A549 (cell line): ENCODE measurements around the gene RAP1GAP2. TPM values are rescaled to one million over a fixed set of nuclear protein-coding genes. Genes with fewer than 3 reads are reported as not detected.
A peak's percentile ranks its signal among the peaks of the same experiment; 100 is the strongest.

Source experiments
- ATAC-seq, 2 experiments: fragments of 200-7000 bp in 1 of 2; fragments of >200 bp in 1 of 2; cut with Nextera tagmentation in 1 of 2; cut with Tn5 transposase in 1 of 2; 3 replicates each; pipeline versions ENCODE4 v1.8.0 to v1.9.1; 2018 to 2020; ENCODE audit warnings: mild to moderate bottlenecking in 1 of 2, moderate library complexity in 1 of 2
- CTCF ChIA-PET: fragments of 300-600 bp; sonication (Branson Sonifier 250); formaldehyde crosslinking; extraction: SDS; loops from one replicate; lab custom pipeline; 2021; ENCODE audit warnings: antibody characterized with exemption, inconsistent platforms; lab: Yijun Ruan, JAX
- POLR2A ChIA-PET: fragments of 350-600 bp; formaldehyde crosslinking; extraction: SDS; loops from one replicate; lab custom pipeline; 2021; ENCODE audit warnings: antibody characterized with exemption, inconsistent platforms; lab: Yijun Ruan, JAX
- DNase-seq, 2 experiments: peaks; one replicate each; pipeline versions ENCODE4 v3.0.0 to v3.0.0-alpha.2; 2011 to 2016; ENCODE audit warnings: low read depth in 1 of 2, low spot score in 1 of 2
- FAIRE-seq: peaks from 2 replicates; lab custom pipeline; 2011; peaks lifted over from hg19 to GRCh38; lab: Jason Lieb, UNC
- H3K27ac ChIP-seq, 2 experiments: fragments of >200 bp; sonication (Bioruptor Twin); formaldehyde crosslinking; 3 replicates each; pipeline ENCODE4 v1.5.1; 2016 to 2017
- H3K4me1 ChIP-seq: fragments of >200 bp; sonication (Bioruptor Twin); formaldehyde crosslinking; 3 replicates; pipeline ENCODE4 v1.6.1; 2016
- H3K4me2 ChIP-seq: fragments of >200 bp; sonication (Bioruptor Twin); formaldehyde crosslinking; 3 replicates; pipeline ENCODE4 v1.6.1; 2016
- H3K4me3 ChIP-seq: fragments of >200 bp; sonication (Bioruptor Twin); formaldehyde crosslinking; 3 replicates; pipeline ENCODE4 v1.5.1; 2016
- H3K9me3 ChIP-seq: fragments of >200 bp; sonication (Bioruptor Twin); formaldehyde crosslinking; 3 replicates; pipeline ENCODE4 v1.6.1; 2016
- BHLHE40 ChIP-seq: IDR thresholded peaks from 2 replicates; pipeline ENCODE4 v1.6.1; 2012; ENCODE audit warnings: low read depth, low read length, inconsistent platforms
- CBX8 ChIP-seq: fragments of 200-600 bp; sonication (generic); IDR thresholded peaks from 2 replicates; pipeline ENCODE4 v1.6.1; 2016
- CHD4 ChIP-seq: fragments of 200-600 bp; sonication (generic); IDR thresholded peaks from 2 replicates; pipeline ENCODE4 v1.6.1; 2016; ENCODE audit warnings: antibody characterized with exemption, mild to moderate bottlenecking, borderline replicate concordance
- EHF ChIP-seq: fragments of 250-450 bp; sonication (Bioruptor Pico); IDR thresholded peaks from 2 replicates; pipeline ENCODE4 v1.5.0; 2020; ENCODE audit warnings: mild to moderate bottlenecking
- ESRRA ChIP-seq: fragments of 150-350 bp; IDR thresholded peaks from 2 replicates; pipeline ENCODE4 v1.6.1; 2014; ENCODE audit warnings: mild to moderate bottlenecking, low read length, borderline replicate concordance
- FOSB ChIP-seq: fragments of 250-450 bp; sonication (Bioruptor Pico); IDR thresholded peaks from 2 replicates; pipeline ENCODE4 v1.5.0; 2020; ENCODE audit warnings: mild to moderate bottlenecking, moderate library complexity
- FOXS1 ChIP-seq: fragments of 250-450 bp; sonication (Bioruptor Pico); IDR thresholded peaks from 2 replicates; pipeline ENCODE4 v1.5.0; 2020; ENCODE audit warnings: mild to moderate bottlenecking, moderate library complexity
- HEYL ChIP-seq: fragments of 250-450 bp; sonication (Bioruptor Pico); IDR thresholded peaks from 2 replicates; pipeline ENCODE4 v1.8.0; 2021; ENCODE audit warnings: mild to moderate bottlenecking, moderate library complexity
- HOXB5 ChIP-seq: fragments of 250-450 bp; sonication (Bioruptor Pico); IDR thresholded peaks from 2 replicates; pipeline ENCODE4 v1.5.0; 2020; ENCODE audit warnings: mild to moderate bottlenecking, moderate library complexity
- JUN ChIP-seq, 2 experiments: fragments of >200 bp; sonication (Bioruptor Twin); formaldehyde crosslinking; IDR thresholded peaks; 2 replicates in 1 of 2; 3 replicates in 1 of 2; pipeline ENCODE4 v1.6.1; 2016 to 2017
- JUNB ChIP-seq: fragments of >200 bp; sonication (Bioruptor Twin); formaldehyde crosslinking; IDR thresholded peaks from 2 replicates; pipeline ENCODE4 v1.6.1; 2016
- KDM1A ChIP-seq: fragments of 200-600 bp; sonication (generic); IDR thresholded peaks from 2 replicates; pipeline ENCODE4 v1.6.1; 2016; ENCODE audit warnings: low read depth, mild to moderate bottlenecking
- KDM5A ChIP-seq: fragments of 200-600 bp; sonication (generic); IDR thresholded peaks from 2 replicates; pipeline ENCODE4 v1.6.1; 2016; ENCODE audit warnings: antibody characterized with exemption, mild to moderate bottlenecking
- MAFK ChIP-seq: fragments of 450-650 bp; IDR thresholded peaks from 2 replicates; pipeline ENCODE4 v1.6.1; 2014; ENCODE audit not compliant: partially characterized antibody
- PHF8 ChIP-seq: fragments of 200-600 bp; sonication (generic); IDR thresholded peaks from 2 replicates; pipeline ENCODE4 v1.6.1; 2016; ENCODE audit warnings: low read depth, mild to moderate bottlenecking, antibody characterized with exemption, moderate library complexity, borderline replicate concordance
- RAD21 ChIP-seq, 2 experiments: fragments of >200 bp in 1 of 2; sonication (Bioruptor Twin) in 1 of 2; formaldehyde crosslinking in 1 of 2; IDR thresholded peaks in 1 of 2; conservative IDR thresholded peaks in 1 of 2; 2 replicates in 1 of 2; 3 replicates in 1 of 2; pipeline ENCODE4 v1.6.1; 2012 to 2018; ENCODE audit warnings: inconsistent platforms in 1 of 2
- RCOR1 ChIP-seq: fragments of 150-350 bp; IDR thresholded peaks from 2 replicates; pipeline ENCODE4 v1.6.1; 2014; ENCODE audit warnings: antibody characterized with exemption, low read length, low read depth
- RFX5 ChIP-seq: fragments of 450-650 bp; IDR thresholded peaks from 2 replicates; pipeline ENCODE4 v1.7.1; 2014; ENCODE audit warnings: antibody characterized with exemption, mild to moderate bottlenecking, moderate library complexity
- RNF2 ChIP-seq: fragments of 200-600 bp; sonication (generic); IDR thresholded peaks from 2 replicates; pipeline ENCODE4 v1.6.1; 2016; ENCODE audit warnings: low read depth, mild to moderate bottlenecking, antibody characterized with exemption, moderate library complexity, borderline replicate concordance
- SMC3 ChIP-seq: fragments of >200 bp; sonication (Bioruptor Twin); formaldehyde crosslinking; IDR thresholded peaks from 3 replicates; pipeline ENCODE4 v1.6.1; 2018; ENCODE audit warnings: inconsistent platforms
- SREBF2 ChIP-seq: fragments of 450-650 bp; IDR thresholded peaks from 2 replicates; pipeline ENCODE4 v1.6.1; 2014; ENCODE audit warnings: mild to moderate bottlenecking, moderate library complexity
- TFCP2L1 ChIP-seq: fragments of 250-450 bp; sonication (Bioruptor Pico); IDR thresholded peaks from 2 replicates; pipeline ENCODE4 v1.5.0; 2021; ENCODE audit warnings: mild to moderate bottlenecking
- TP53 ChIP-seq: fragments of 250-450 bp; sonication (Bioruptor Pico); IDR thresholded peaks from 2 replicates; pipeline ENCODE4 v1.5.0; 2021; ENCODE audit warnings: mild to moderate bottlenecking, moderate library complexity
- WGBS: methylation state at CpG from one replicate; pipeline ENCODE4 v1.1.6; 2017; ENCODE audit errors: missing lambda C conversion rate; 5-methylcytosine and 5-hydroxymethylcytosine counted together
- polyA plus RNA-seq, 4 experiments: library from polyadenylated mRNA; depleted of rRNA in 3 of 4; stranded (reverse); fragments of >200 nt; fragmentation: RNase III in 1 of 4; extraction: RNeasy Plus Mini Kit Qiagen cat#74134 plus additional on column Dnase treatment in 1 of 4; gene quantifications; 2 replicates in 3 of 4; 3 replicates in 1 of 4; pipeline ENCODE4 v1.2.3, GENCODE V29; 2011 to 2017
- TF ChIP-seq, protein P1 (sequence below): IDR thresholded peaks from 2 replicates; pipeline ENCODE4 v1.6.1; 2012
- TF ChIP-seq, protein P2 (sequence below): fragments of 250-450 bp; sonication (Bioruptor Pico); IDR thresholded peaks from 2 replicates; pipeline ENCODE4 v1.5.0; 2021; ENCODE audit warnings: mild to moderate bottlenecking, moderate library complexity, borderline replicate concordance
- TF ChIP-seq, protein P3 (sequence below): IDR thresholded peaks from 2 replicates; pipeline ENCODE4 v1.6.1; 2012; ENCODE audit warnings: low read depth, borderline replicate concordance
- TF ChIP-seq, protein P4 (sequence below): fragments of 150-350 bp; IDR thresholded peaks from 2 replicates; pipeline ENCODE4 v1.6.1; 2014; ENCODE audit warnings: low read depth, mild to moderate bottlenecking, low read length

The RAP1GAP2 gene
- polyA plus RNA-seq, 2 of the 4 experiments (the other 2 are of a cell fraction) = 8.3 to 20.8 TPM

DNA sequence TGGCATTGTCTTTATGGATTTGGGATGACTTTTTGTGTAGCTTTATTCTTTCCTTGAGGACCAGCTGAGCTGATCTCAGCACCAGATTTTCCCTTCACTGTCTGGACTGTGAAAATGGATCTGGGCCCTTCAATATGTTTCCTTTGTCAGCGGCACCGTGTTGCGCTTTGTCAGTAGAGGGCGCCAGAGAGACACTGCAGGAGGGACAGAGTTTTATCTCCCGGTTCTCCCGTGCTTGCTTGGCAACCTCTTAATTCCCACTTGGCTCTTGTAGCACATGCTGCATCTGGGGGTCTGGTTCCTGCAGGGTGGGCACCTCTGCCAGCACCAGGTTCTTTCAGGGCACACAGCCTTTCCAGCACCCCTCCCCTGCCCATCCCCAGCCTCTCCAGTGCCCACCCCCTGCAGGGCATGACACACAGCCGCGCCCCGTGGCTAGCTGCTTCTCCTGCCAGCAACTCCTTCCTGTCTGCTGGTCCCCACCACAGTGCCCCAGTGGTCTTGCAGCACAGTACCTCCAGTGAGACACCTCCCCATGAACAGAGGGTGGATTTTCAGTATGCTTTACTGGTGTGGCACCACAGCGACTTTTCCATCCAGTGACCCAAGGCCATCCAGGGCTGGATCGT, 247.6 kb downstream of the RAP1GAP2 start:
- Histone ChIP-seq H3K27ac (no peak overlapping the region), H3K4me1 (peaks cover 5% of the 10 kb centered on the region; the same call in 1 of the 3 replicates), H3K9me3 (peaks cover 22% of the 10 kb centered on the region), H3K4me3 (no peak overlapping the region), H3K4me2 (no peak overlapping the region)
- WGBS = 53% methylated on average over 11 of the region's 11 CpGs
- FAIRE-seq = no peak
- TF ChIP-seq, protein P1, sequence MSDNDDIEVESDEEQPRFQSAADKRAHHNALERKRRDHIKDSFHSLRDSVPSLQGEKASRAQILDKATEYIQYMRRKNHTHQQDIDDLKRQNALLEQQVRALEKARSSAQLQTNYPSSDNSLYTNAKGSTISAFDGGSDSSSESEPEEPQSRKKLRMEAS = no peak
- peak in 1 of 2 experiments; percentile 49; a peak in 2 of 5 replicates for TF ChIP-seq RAD21 (conservative IDR thresholded peaks at IDR 0.05 in 1 of 2, IDR thresholded peaks at IDR 0.05 in 1 of 2)
- no peak for ATAC-seq
- DNase-seq = peak in 1 of 2 experiments; percentile 50
- ChIA-PET POLR2A (no interaction called here), CTCF (interaction anchor here (0.6 to 1.3 kb wide), 6 partner anchors 17 to 843 kb away, joined by 3 to 5 read pairs (median 4); no protein-coding TSS in a partner anchor)

DNA sequence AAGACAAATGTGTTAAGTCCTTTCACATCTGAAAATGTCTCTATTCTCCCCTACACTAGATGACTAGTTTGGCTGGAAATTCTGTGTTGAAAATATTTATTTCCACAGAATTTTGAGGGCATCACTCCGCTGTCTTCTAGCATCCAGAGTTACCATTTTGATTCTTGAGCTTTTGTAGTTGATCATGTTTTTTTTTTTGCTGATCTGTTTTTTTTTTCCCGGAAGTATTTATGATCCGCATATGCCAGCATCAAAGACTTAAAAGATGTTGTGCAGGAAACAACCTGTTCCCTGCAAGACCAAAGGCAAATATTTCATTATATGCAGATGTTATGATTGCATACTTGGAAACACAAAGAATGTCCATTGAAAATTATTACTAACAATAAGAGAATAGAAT, 250.5 kb downstream of the RAP1GAP2 start:
- ChIA-PET POLR2A (no interaction called here), CTCF (interaction anchor here (1.8 to 4.1 kb wide), 3 partner anchors 198 to 601 kb away, joined by 8 to 100 read pairs (median 27); partner anchors contain the start of genes CTNS and SHPK)
- ATAC-seq (no peak), FAIRE-seq (no peak), DNase-seq (no peak)
- H3K4me2 ChIP-seq = no peak overlapping the region
- H3K4me1 ChIP-seq = peaks cover 8% of the 10 kb centered on the region; the same call in 1 of the 3 replicates
- 71% methylated on average over 3 of the region's 3 CpGs for WGBS
- H3K9me3 ChIP-seq = peaks cover 22% of the 10 kb centered on the region
- TF ChIP-seq TFCP2L1 (CRISPR knock-in tag) = no peak
- TF ChIP-seq MAFK = peak; percentile 69
- no peak overlapping the region for H3K4me3 ChIP-seq
- H3K27ac ChIP-seq = no peak overlapping the region

DNA sequence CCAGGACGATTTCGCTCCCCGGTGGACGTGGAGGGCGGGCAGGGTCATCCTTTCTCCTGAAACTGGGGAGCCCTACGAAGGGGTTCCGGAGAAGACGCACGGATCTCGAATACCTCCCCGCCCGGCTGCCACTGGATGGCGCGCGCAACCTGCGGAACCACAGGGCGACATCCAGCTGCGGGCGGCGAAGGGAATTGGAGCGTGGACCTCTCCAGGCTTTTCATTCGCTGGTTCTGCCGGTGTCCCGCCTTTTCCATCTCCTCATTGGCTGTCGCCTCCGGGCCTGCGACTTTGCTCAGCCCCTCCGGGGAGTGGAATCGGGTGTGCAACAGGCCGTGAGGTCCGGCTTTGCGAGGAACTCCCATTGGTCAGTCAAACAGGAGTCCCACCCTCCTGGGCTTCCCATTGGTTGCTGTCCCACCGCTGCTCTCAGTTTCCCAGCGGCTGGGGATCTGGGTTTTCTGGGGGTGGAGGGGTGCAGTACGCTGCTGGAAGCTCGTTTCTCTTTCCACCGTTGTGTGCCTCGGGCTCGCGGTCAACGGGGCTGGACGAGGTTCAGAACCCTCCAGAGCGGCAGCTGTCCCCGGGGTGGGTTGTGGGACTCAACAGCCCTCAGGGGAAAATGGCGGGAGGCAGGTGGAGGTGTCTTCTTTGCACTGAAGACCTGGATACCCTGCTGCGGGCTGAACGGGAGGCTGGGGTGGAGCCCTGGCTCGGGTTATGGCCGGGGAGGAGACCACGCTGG, 252.7 kb downstream of the RAP1GAP2 start:
- ATAC-seq (peak; percentile 99), DNase-seq (peak; percentile 96 to 99), FAIRE-seq (peak; percentile 87)
- 3% methylated on average over 50 of the region's 50 CpGs for WGBS
- Histone ChIP-seq H3K4me2 (peak overlapping the region; percentile 82), H3K9me3 (peaks cover 11% of the 10 kb centered on the region), H3K27ac (peak overlapping the region; percentile 74 to 91), H3K4me3 (peak overlapping the region; percentile 58), H3K4me1 (peaks cover 8% of the 10 kb centered on the region; the same call in 1 of the 3 replicates)
- POLR2A ChIA-PET = interaction anchor here (0.5 to 1.8 kb wide), 5 partner anchors 205 to 619 kb away, joined by 3 to 9 read pairs (median 4); partner anchors contain the start of genes CTNS and SHPK
- CTCF ChIA-PET = interaction anchor here (0.5 to 4.1 kb wide), 60 partner anchors 9 to 868 kb away, joined by 3 to 100 read pairs (median 4); partner anchors contain the start of genes CTNS, P2RX1 and SHPK
- TF ChIP-seq BHLHE40 (no peak), SMC3 (peak; percentile 86), RNF2 (no peak), MAFK (no peak), TP53 (CRISPR knock-in tag) (no peak), SREBF2 (no peak), JUN (IDR thresholded peaks at IDR 0.05) (peak in 1 of 2 experiments; percentile 45; a peak in 2 of 5 replicates), CBX8 (no peak), PHF8 (peak; percentile 89), RCOR1 (no peak), ESRRA (no peak), CHD4 (no peak), KDM1A (no peak), RFX5 (peak; percentile 83), HOXB5 (no peak), KDM5A (peak; percentile 85), EHF (CRISPR knock-in tag) (no peak), FOSB (CRISPR knock-in tag) (no peak), HEYL (CRISPR knock-in tag) (no peak), JUNB (no peak), FOXS1 (CRISPR knock-in tag) (no peak)
- TF ChIP-seq, protein P2, sequence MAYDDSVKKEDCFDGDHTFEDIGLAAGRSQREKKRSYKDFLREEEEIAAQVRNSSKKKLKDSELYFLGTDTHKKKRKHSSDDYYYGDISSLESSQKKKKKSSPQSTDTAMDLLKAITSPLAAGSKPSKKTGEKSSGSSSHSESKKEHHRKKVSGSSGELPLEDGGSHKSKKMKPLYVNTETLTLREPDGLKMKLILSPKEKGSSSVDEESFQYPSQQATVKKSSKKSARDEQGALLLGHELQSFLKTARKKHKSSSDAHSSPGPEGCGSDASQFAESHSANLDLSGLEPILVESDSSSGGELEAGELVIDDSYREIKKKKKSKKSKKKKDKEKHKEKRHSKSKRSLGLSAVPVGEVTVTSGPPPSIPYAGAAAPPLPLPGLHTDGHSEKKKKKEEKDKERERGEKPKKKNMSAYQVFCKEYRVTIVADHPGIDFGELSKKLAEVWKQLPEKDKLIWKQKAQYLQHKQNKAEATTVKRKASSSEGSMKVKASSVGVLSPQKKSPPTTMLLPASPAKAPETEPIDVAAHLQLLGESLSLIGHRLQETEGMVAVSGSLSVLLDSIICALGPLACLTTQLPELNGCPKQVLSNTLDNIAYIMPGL (CRISPR knock-in tag) = no peak
- TF ChIP-seq, protein P1 = peak; percentile 57; the same call in 1 of the 2 replicates
- TF ChIP-seq, protein P3, sequence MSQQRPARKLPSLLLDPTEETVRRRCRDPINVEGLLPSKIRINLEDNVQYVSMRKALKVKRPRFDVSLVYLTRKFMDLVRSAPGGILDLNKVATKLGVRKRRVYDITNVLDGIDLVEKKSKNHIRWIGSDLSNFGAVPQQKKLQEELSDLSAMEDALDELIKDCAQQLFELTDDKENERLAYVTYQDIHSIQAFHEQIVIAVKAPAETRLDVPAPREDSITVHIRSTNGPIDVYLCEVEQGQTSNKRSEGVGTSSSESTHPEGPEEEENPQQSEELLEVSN = peak; percentile 91
- TF ChIP-seq, protein P4, sequence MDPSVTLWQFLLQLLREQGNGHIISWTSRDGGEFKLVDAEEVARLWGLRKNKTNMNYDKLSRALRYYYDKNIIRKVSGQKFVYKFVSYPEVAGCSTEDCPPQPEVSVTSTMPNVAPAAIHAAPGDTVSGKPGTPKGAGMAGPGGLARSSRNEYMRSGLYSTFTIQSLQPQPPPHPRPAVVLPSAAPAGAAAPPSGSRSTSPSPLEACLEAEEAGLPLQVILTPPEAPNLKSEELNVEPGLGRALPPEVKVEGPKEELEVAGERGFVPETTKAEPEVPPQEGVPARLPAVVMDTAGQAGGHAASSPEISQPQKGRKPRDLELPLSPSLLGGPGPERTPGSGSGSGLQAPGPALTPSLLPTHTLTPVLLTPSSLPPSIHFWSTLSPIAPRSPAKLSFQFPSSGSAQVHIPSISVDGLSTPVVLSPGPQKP = no peak
